ENCODE measurements around the gene TCF7L1. TPM values are rescaled to one million over a fixed set of nuclear protein-coding genes. Genes with fewer than 3 reads are reported as not detected.

Gene TCF7L1
- total and polyA plus RNA-seq, 2 donors (not counting 3 experiments of a cell fraction or from before 2014, with no cell fraction given), result 9.6 to 17.4 TPM

DNA sequence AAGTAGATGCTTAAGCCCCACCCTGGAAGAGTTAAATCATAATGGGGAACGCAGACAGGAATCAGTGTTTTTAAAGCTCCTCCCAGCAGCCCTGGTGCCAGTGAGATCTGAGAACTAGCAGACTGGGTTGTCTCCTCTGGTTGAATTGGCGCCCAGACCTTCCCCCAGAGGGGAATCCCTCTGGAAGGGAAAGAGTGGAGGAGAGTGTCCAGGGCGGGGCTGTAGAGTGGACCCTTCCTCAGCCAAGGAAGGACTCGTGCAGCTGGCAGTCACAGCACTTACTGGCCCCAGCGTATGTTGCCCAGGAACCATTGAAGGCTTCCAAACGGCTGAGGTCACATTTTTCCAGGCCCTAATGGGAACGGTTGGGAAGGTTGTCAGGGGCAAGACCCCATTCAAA, 132.1 kb downstream of the TCF7L1 start:
- H3K27ac ChIP-seq (ENCODE audit: insufficient read depth, low read depth, low read length), result peak overlapping the region; percentile 92
- peak overlapping the region; percentile 59 for H3K4me2 ChIP-seq (ENCODE audit: insufficient read depth, low read length)
- no peaks in the 10 kb centered on the region for H3K27me3 ChIP-seq (ENCODE audit: control insufficient read depth in 2 of 2, insufficient read depth in 2 of 2, low read length in 2 of 2)
- no peaks in the 10 kb centered on the region for H3K9me1 ChIP-seq (replicated peaks; ENCODE audit: control insufficient read depth, extremely low read depth, insufficient read depth, low read length)
- H3K36me3 ChIP-seq (ENCODE audit: control insufficient read depth in 2 of 2, extremely low read depth in 1 of 2, insufficient read depth in 2 of 2, low read length in 2 of 2), result no peaks in the 10 kb centered on the region
- no peak overlapping the region for H3K4me3 ChIP-seq (replicated peaks in 1 of 3; ENCODE audit: insufficient read depth in 1 of 3, low read depth in 1 of 3, low read length in 3 of 3)
- FAIRE-seq (no peak), DNase-seq (ENCODE audit: low read depth, low spot score) (no peak)
- BruUV-seq (replicated peaks), result no TSS peak
- CTCF ChIA-PET, result interaction anchor here (0.8 to 2.4 kb wide), 8 partner anchors 9 to 132 kb away, joined by 3 to 25 read pairs (median 4); partner anchors contain the start of gene TCF7L1
- H3K9ac ChIP-seq (replicated peaks; ENCODE audit: extremely low read depth, insufficient read depth, low read length), result peak overlapping the region; percentile 63
- H2AFZ ChIP-seq (ENCODE audit: low read depth, low read length), result peak overlapping the region; percentile 32
- TF ChIP-seq GATA2 (IDR thresholded peaks at IDR 0.05; ENCODE audit: insufficient read depth, insufficient read length, low read depth, low read length), result no peak
- TF ChIP-seq FOS (IDR thresholded peaks at IDR 0.05; ENCODE audit: borderline replicate concordance, insufficient read depth, low read length), result no peak
- TF ChIP-seq, protein P1, sequence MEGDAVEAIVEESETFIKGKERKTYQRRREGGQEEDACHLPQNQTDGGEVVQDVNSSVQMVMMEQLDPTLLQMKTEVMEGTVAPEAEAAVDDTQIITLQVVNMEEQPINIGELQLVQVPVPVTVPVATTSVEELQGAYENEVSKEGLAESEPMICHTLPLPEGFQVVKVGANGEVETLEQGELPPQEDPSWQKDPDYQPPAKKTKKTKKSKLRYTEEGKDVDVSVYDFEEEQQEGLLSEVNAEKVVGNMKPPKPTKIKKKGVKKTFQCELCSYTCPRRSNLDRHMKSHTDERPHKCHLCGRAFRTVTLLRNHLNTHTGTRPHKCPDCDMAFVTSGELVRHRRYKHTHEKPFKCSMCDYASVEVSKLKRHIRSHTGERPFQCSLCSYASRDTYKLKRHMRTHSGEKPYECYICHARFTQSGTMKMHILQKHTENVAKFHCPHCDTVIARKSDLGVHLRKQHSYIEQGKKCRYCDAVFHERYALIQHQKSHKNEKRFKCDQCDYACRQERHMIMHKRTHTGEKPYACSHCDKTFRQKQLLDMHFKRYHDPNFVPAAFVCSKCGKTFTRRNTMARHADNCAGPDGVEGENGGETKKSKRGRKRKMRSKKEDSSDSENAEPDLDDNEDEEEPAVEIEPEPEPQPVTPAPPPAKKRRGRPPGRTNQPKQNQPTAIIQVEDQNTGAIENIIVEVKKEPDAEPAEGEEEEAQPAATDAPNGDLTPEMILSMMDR (IDR thresholded peaks at IDR 0.05; ENCODE audit: extremely low read depth in 1 of 2, insufficient read depth in 1 of 2, low read depth in 1 of 2, low read length in 2 of 2), result no peak
- TF ChIP-seq, protein P2, sequence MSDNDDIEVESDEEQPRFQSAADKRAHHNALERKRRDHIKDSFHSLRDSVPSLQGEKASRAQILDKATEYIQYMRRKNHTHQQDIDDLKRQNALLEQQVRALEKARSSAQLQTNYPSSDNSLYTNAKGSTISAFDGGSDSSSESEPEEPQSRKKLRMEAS (IDR thresholded peaks at IDR 0.05; ENCODE audit: insufficient read depth, insufficient read length), result no peak
- no peak for TF ChIP-seq JUN (IDR thresholded peaks at IDR 0.05; ENCODE audit: borderline replicate concordance, insufficient read depth, insufficient read length, low read depth)
- TF ChIP-seq POLR2A (IDR thresholded peaks at IDR 0.05; ENCODE audit: low read depth, low read length), result no peak
- no peak for TF ChIP-seq EZH2 (IDR thresholded peaks at IDR 0.05; ENCODE audit: borderline replicate concordance, low read depth, low read length, severe bottlenecking)
- no peak for TF ChIP-seq MYC (IDR thresholded peaks at IDR 0.05; ENCODE audit: low read depth, low read length)
- TF ChIP-seq POLR2AphosphoS5 (IDR thresholded peaks at IDR 0.05; ENCODE audit: insufficient read depth, low read depth, low read length), result no peak
- no peaks in the 10 kb centered on the region for H3K9me3 ChIP-seq (replicated peaks; ENCODE audit: control insufficient read depth, insufficient read depth, low read length)
- H3K79me2 ChIP-seq (ENCODE audit: control insufficient read depth, insufficient read depth, low read length), result no peaks in the 10 kb centered on the region
- POLR2A ChIA-PET, result no interaction called here
- dilution Hi-C loops (cut with MboI; ENCODE audit: extremely low pct_ligation_motif_present, low sequenced_read_pairs), result no loop called here
- H3K4me1 ChIP-seq (ENCODE audit: control insufficient read depth, extremely low read depth, insufficient read depth, low read length), result peaks cover 37% of the 10 kb centered on the region
- H4K20me1 ChIP-seq (replicated peaks; ENCODE audit: control insufficient read depth, extremely low read depth, insufficient read depth, low read length), result no peaks in the 10 kb centered on the region
- intact Hi-C loops (cut with micrococcal nuclease), result loop anchor here (5.0 kb wide), 1 partner anchor 83 kb away; no protein-coding TSS in a partner anchor

Data from endothelial cell of umbilical vein (primary cell).